Adrenal gland (tissue), 19 donors: ENCODE results near the gene HJURP. TPM values are rescaled to one million over a fixed set of nuclear protein-coding genes. Genes with fewer than 3 reads are reported as not detected.
A peak's percentile ranks its signal among the peaks of the same experiment; 100 is the strongest.
"Not testable (repeated sequence)": the region's sequence is repeated elsewhere in the genome, so short reads cannot be mapped to it uniquely, and the experiment has no call there.

ENCODE experiments used
- DNase-seq, 7 donors: peaks; one replicate each; pipeline ENCODE4 v3.0.0-alpha.2; 2019 to 2020
- H3K27ac ChIP-seq, 5 donors: fragments of 200-600 bp; sonication (generic) in 4 of 5; 1 replicate in 3 of 5; 2 replicates in 2 of 5; pipeline versions ENCODE4 v1.5.1 to v1.8.0; 2016 to 2020; ENCODE audit warnings: mild to moderate bottlenecking in 1 of 5
- H3K27me3 ChIP-seq: fragments of 200-600 bp; 2 replicates; pipeline ENCODE4 v1.8.0; 2021
- H3K36me3 ChIP-seq, 2 donors: fragments of 200-600 bp; replicated peaks in 1 of 2; 1 replicate in 1 of 2; 2 replicates in 1 of 2; pipeline versions ENCODE4 v1.5.1 to v1.8.0; 2018 to 2022
- H3K4me1 ChIP-seq, 2 donors: fragments of 200-600 bp; replicated peaks in 1 of 2; 1 replicate in 1 of 2; 2 replicates in 1 of 2; pipeline versions ENCODE4 v1.5.1 to v1.8.0; 2018 to 2021
- H3K4me3 ChIP-seq, 4 donors: fragments of 200-600 bp; sonication (generic) in 3 of 4; one replicate each; pipeline ENCODE4 v1.5.1; 2016 to 2018
- H3K9me3 ChIP-seq, 3 donors: fragments of 200-600 bp; sonication (generic) in 1 of 3; replicated peaks in 1 of 3; 1 replicate in 2 of 3; 2 replicates in 1 of 3; pipeline versions ENCODE4 v1.5.1 to v1.8.0; 2016 to 2021
- CTCF ChIP-seq, 6 experiments: fragments of 450-650 bp in 4 of 6; fragments of 200-600 bp in 2 of 6; sonication (generic) in 1 of 6; IDR thresholded peaks; 1 replicate in 5 of 6; 2 replicates in 1 of 6; pipeline versions ENCODE4 v1.5.1 to v1.8.0; 2016 to 2021; ENCODE audit warnings: antibody characterized with exemption in 6 of 6, mild to moderate bottlenecking in 2 of 6, moderate library complexity in 1 of 6
- POLR2A ChIP-seq, 2 donors: fragments of 450-650 bp; IDR thresholded peaks; one replicate each; pipeline ENCODE4 v1.6.1; 2017; ENCODE audit warnings: antibody characterized with exemption in 2 of 2, mild to moderate bottlenecking in 2 of 2, moderate library complexity in 1 of 2
- WGBS, 4 donors: extraction: QIAGEN DNeasy Blood & Tissue Kit in 2 of 4; methylation state at CpG; one replicate each; pipeline versions ENCODE4 v1.1.5 to v1.1.7; 2013 to 2017; 5-methylcytosine and 5-hydroxymethylcytosine counted together
- intact Hi-C, 2 donors: fragments of 100-400 bp; cut with DNase I; formaldehyde crosslinking; loops; one replicate each; pipeline versions ENCODE4 v1.14.1 to v1.15.0; 2022 to 2023
- long read RNA-seq, 10 donors: library from polyadenylated mRNA in 3 of 10; unstranded in 2 of 10; stranded (forward) in 1 of 10; transcript quantifications; one replicate each; pipeline ENCODE4 v2.0.0 and lab custom pipeline, GENCODE V29; 2021 to 2026
- polyA plus RNA-seq, 3 donors: library from polyadenylated mRNA; stranded (reverse); fragments of 200-250 nt in 2 of 3; fragments of 350-450 nt in 1 of 3; fragmentation: Illumina TruSeq in 1 of 3; extraction: RNeasy Lipid Tissue Mini Kit (QIAGEN cat#74804) in 1 of 3; gene quantifications; one replicate each; pipeline ENCODE4 v1.2.3, GENCODE V29; 2013 to 2014
- total RNA-seq, 9 donors: library from RNA; depleted of rRNA in 4 of 9; stranded (reverse); fragments of >200 nt in 4 of 9; fragments of 120-200 nt in 1 of 9; fragmentation: NEBNext Ultra II Directional in 1 of 9; extraction: Animal tissue kit (Norgen Biotek cat#: 25700) in 1 of 9; gene quantifications; one replicate each; pipeline versions ENCODE4 v1.1.0 to v1.2.4, GENCODE V29; 2013 to 2023
- donor health status: healthy with polysubstance abuse.
- donor health status: Bipolar disorder and iron deficiency.
- donor health status: DM: yes; HTN: yes; CAD: no.
- donor health status: DM: no; HTN: no; CAD: no.
- donor health status: DM: no; HTN: no; CAD: no.
- donor health status: DM: yes; HTN: yes; CAD: no.

HJURP gene
- total RNA-seq (1 to 10 TPM in 7 of 9 donors, under 1 TPM in 2; 0.28 to 7.5 (median 1.8) TPM), polyA plus RNA-seq (1 to 10 TPM in 1 of 3 donors, under 1 TPM in 2; 0.61 to 2.2 (median 0.72) TPM)
- long read RNA-seq, donor 1: 0 reads
- long read RNA-seq, donor 2, partial matches to known transcripts: 0 of 1 reads
- long read RNA-seq, donor 2, other reads (novel, unspliced or antisense): 0 of 1 reads
- long read RNA-seq, donor 3: 0 reads
- long read RNA-seq, donor 4: 0 reads
- long read RNA-seq, donor 5, partial matches to known transcripts: 0 of 1 reads
- long read RNA-seq, donor 5, other reads (novel, unspliced or antisense): 0 of 1 reads
- long read RNA-seq, donor 6: 0 reads
- long read RNA-seq, donor 7, partial matches to known transcripts: 0 of 2 reads
- long read RNA-seq, donor 7, other reads (novel, unspliced or antisense): 0 of 2 reads
- long read RNA-seq, donor 8, partial matches to known transcripts: 10 of 12 reads
- long read RNA-seq, donor 8, other reads (novel, unspliced or antisense): 0 of 12 reads
- long read RNA-seq, donor 9: 0 reads
- long read RNA-seq, donor 10: 0 reads

- Histone ChIP-seq H3K27ac (peak within 1 kb of the TSS in 2 of 5 donors; percentile 16 to 28), H3K4me3 (peak within 1 kb of the TSS in 3 of 4 donors; percentile 53 to 88 (median 67)), H3K4me1 (peaks cover 0 to 10% of the 10 kb centered on the region in 2 donors), H3K9me3 (no peaks in the 10 kb centered on the region), H3K27me3 (no peaks in the 10 kb centered on the region), H3K36me3 (no peaks in the 10 kb centered on the region)
- intact Hi-C loops: no loop called here
- 0 to 1% (median 1%) methylated on average over 36 to 60 of the region's 60 CpGs for WGBS, 4 donors
- peak; percentile 16 to 54 for TF ChIP-seq POLR2A (IDR thresholded peaks at IDR 0.05)
- no peak for TF ChIP-seq CTCF (IDR thresholded peaks at IDR 0.05)
- peak; percentile 90 to 97 (median 94) for DNase-seq
Measured at GRCh38 chr2:233854241-233854981, at the start of gene HJURP. Gene HJURP (minus strand): TSS chr2:233854535. CDS start chr2:233854500, 35 bp downstream.

GRCh38 chr2:233901884-233902283 is 47.5 kb upstream of the HJURP start:
- no peak for DNase-seq
- Histone ChIP-seq H3K27ac (no peak overlapping the region), H3K36me3 (no peaks in the 10 kb centered on the region), H3K27me3 (peaks cover 7% of the 10 kb centered on the region), H3K9me3 (no peaks in the 10 kb centered on the region), H3K4me1 (no peaks in the 10 kb centered on the region), H3K4me3 (no peak overlapping the region)
- intact Hi-C loops: no loop called here
- TF ChIP-seq POLR2A (IDR thresholded peaks at IDR 0.05) (no peak), CTCF (IDR thresholded peaks at IDR 0.05) (no peak)
- 63 to 79% (median 79%) methylated on average over 4 of the region's 4 CpGs for WGBS, 4 donors

- no peak overlapping the region for H3K27ac ChIP-seq
- TF ChIP-seq POLR2A (IDR thresholded peaks at IDR 0.05) (no peak), CTCF (IDR thresholded peaks at IDR 0.05) (no peak)
- no peaks in the 10 kb centered on the region for H3K36me3 ChIP-seq
- 62 to 68% (median 66%) methylated on average over 4 of the region's 4 CpGs for WGBS, 4 donors
- no peak for DNase-seq
- H3K4me1 ChIP-seq: no peaks in the 10 kb centered on the region
- H3K27me3 ChIP-seq: peaks cover 7% of the 10 kb centered on the region
- H3K4me3 ChIP-seq: no peak overlapping the region
- no peaks in the 10 kb centered on the region for H3K9me3 ChIP-seq
- intact Hi-C loops: no loop called here
Measured at GRCh38 chr2:233901367-233901766, 47.0 kb upstream of the HJURP start.

- H3K36me3 ChIP-seq, DNase-seq, intact Hi-C loops, H3K4me3 ChIP-seq, H3K4me1 ChIP-seq, H3K9me3 ChIP-seq, H3K27me3 ChIP-seq, H3K27ac ChIP-seq: not testable (repeated sequence)
- 68 to 80% (median 75%) methylated on average over 2 of the region's 2 CpGs for WGBS, 4 donors
Measured at GRCh38 chr2:233896253-233896652, 41.9 kb upstream of the HJURP start.
